Subcutaneous adipose tissue (tissue), 4 donors: Measurements from ENCODE around the gene OSBPL7. TPM values are rescaled to one million over a fixed set of nuclear protein-coding genes. Genes with fewer than 3 reads are reported as not detected.

Experiments used
- CTCF ChIP-seq: fragments of 450-650 bp; IDR thresholded peaks from one replicate; pipeline ENCODE4 v1.5.1; 2016; ENCODE audit warnings: low read depth, mild to moderate bottlenecking, control low read depth, antibody characterized with exemption, moderate library complexity
- total RNA-seq, 4 donors: library from RNA; depleted of rRNA; stranded (reverse); fragments of >200 nt; gene quantifications; one replicate each; pipeline ENCODE4 v1.1.0, GENCODE V29; 2016

OSBPL7 gene
- total RNA-seq, 4 donors from 2014 or later = 2.2 to 4.1 (median 2.5) TPM

GRCh38 chr17:47820033-47820789, 1.4 kb downstream of the OSBPL7 start:
- TF ChIP-seq CTCF = no peak

GRCh38 chr17:47819475-47819874, 2.1 kb downstream of the OSBPL7 start:
- TF ChIP-seq CTCF = no peak

GRCh38 chr17:47818002-47818695, 3.4 kb downstream of the OSBPL7 start:
- no peak for TF ChIP-seq CTCF

GRCh38 chr17:47816947-47817346, 4.6 kb downstream of the OSBPL7 start:
- no peak for TF ChIP-seq CTCF

GRCh38 chr17:47816111-47816735, 5.4 kb downstream of the OSBPL7 start:
- TF ChIP-seq CTCF = no peak

GRCh38 chr17:47815106-47815918, 6.3 kb downstream of the OSBPL7 start:
- no peak for TF ChIP-seq CTCF
